Fibroblast of the aortic adventitia (primary cell): ENCODE results near the gene MX1. TPM values are rescaled to one million over a fixed set of nuclear protein-coding genes. Genes with fewer than 3 reads are reported as not detected.

Source experiments
- DNase-seq: peaks from one replicate; pipeline ENCODE4 v3.0.0-alpha.2; 2010; ENCODE audit warnings: low read depth
- H3K4me3 ChIP-seq: 2 replicates; pipeline ENCODE4 v1.5.1; 2011; ENCODE audit warnings: low read depth, mild to moderate bottlenecking, control low read depth, low read length, moderate library complexity
- CTCF ChIP-seq: IDR thresholded peaks from 2 replicates; pipeline ENCODE4 v1.5.1; 2011; ENCODE audit warnings: mild to moderate bottlenecking, low read length, control low read depth, inconsistent platforms; ENCODE audit not compliant: insufficient read depth
- total RNA-seq: library from RNA; depleted of rRNA; stranded (reverse); fragments of >200 nt; gene quantifications from 2 replicates; pipeline ENCODE4 v1.2.3, GENCODE V29; 2012; ENCODE audit warnings: low replicate concordance

The MX1 gene
- total RNA-seq, 1 donor = 3.2 TPM

- no peak for TF ChIP-seq CTCF
- H3K4me3 ChIP-seq = no peak overlapping the region
- DNase-seq = no peak
Observed at GRCh38 chr21:41489329-41489728, 63.3 kb downstream of the MX1 start.

GRCh38 chr21:41490330-41490729 is 64.3 kb downstream of the MX1 start:
- TF ChIP-seq CTCF = no peak
- no peak overlapping the region for H3K4me3 ChIP-seq
- DNase-seq = no peak

- no peak for TF ChIP-seq CTCF
- H3K4me3 ChIP-seq = no peak overlapping the region
- DNase-seq = no peak
Observed at GRCh38 chr21:41491412-41491811, 65.4 kb downstream of the MX1 start.

GRCh38 chr21:41494242-41494641 is 68.2 kb downstream of the MX1 start:
- no peak for TF ChIP-seq CTCF
- no peak for DNase-seq
- no peak overlapping the region for H3K4me3 ChIP-seq

GRCh38 chr21:41497008-41497407 is 71.0 kb downstream of the MX1 start:
- H3K4me3 ChIP-seq = no peak overlapping the region
- no peak for TF ChIP-seq CTCF

GRCh38 chr21:41497788-41498187 is 71.7 kb downstream of the MX1 start:
- H3K4me3 ChIP-seq = no peak overlapping the region
- no peak for DNase-seq
- TF ChIP-seq CTCF = no peak

More at GRCh38 chr21:41497008-41497407, 71.0 kb downstream of the MX1 start:
- no peak for DNase-seq

GRCh38 chr21:41499920-41500319 is 73.9 kb downstream of the MX1 start:
- DNase-seq = no peak
- TF ChIP-seq CTCF = no peak
- no peak overlapping the region for H3K4me3 ChIP-seq
